Measurements from ENCODE around the gene BRD7.

The BRD7 gene

GRCh38 chr16:50388496-50388895 is 19.7 kb upstream of the BRD7 start:
- no peak for DNase-seq

- no peak for DNase-seq
These were observed 18.0 kb upstream of the BRD7 start for GRCh38 chr16:50386774-50387173.

- DNase-seq: no peak
These were observed 17.4 kb upstream of the BRD7 start for GRCh38 chr16:50386139-50386538.

- DNase-seq: no peak
These were observed 15.8 kb upstream of the BRD7 start for GRCh38 chr16:50384500-50385135.

GRCh38 chr16:50381679-50382440 is 13.1 kb upstream of the BRD7 start:
- no peak for DNase-seq

- no peak for DNase-seq
These were observed 9.6 kb upstream of the BRD7 start for GRCh38 chr16:50378417-50378816.

GRCh38 chr16:50377001-50377400 is 8.2 kb upstream of the BRD7 start:
- DNase-seq: no peak

- DNase-seq: no peak
These were observed 5.0 kb upstream of the BRD7 start for GRCh38 chr16:50373780-50374179.

- no peak for DNase-seq
These were observed 4.5 kb upstream of the BRD7 start for GRCh38 chr16:50373345-50373701.

- DNase-seq: peak; percentile 38
These were observed 4.0 kb upstream of the BRD7 start for GRCh38 chr16:50372611-50373344.

GRCh38 chr16:50371936-50372595 is 3.3 kb upstream of the BRD7 start:
- no peak for DNase-seq

- no peak for DNase-seq
These were observed 2.4 kb upstream of the BRD7 start for GRCh38 chr16:50371036-50371716.

GRCh38 chr16:50369133-50369804 is 481 bp upstream of the BRD7 start:
- no peak for DNase-seq

GRCh38 chr16:50367777-50368409 is 895 bp downstream of the BRD7 start:
- DNase-seq: no peak

GRCh38 chr16:50365791-50366575 is 2.8 kb downstream of the BRD7 start:
- DNase-seq: no peak

- no peak for DNase-seq
These were observed 5.1 kb downstream of the BRD7 start for GRCh38 chr16:50363656-50364055.

GRCh38 chr16:50360779-50361178 is 8.0 kb downstream of the BRD7 start:
- no peak for DNase-seq

- no peak for DNase-seq
These were observed 8.6 kb downstream of the BRD7 start for GRCh38 chr16:50360033-50360778.

GRCh38 chr16:50359626-50360025 is 9.2 kb downstream of the BRD7 start:
- DNase-seq: no peak
